C4-2B (cell line): ENCODE measurements around the gene PDLIM5.

Experiments used
- CTCF ChIP-seq: fragments of 450-650 bp; conservative IDR thresholded peaks from 2 replicates; pipeline ENCODE4 v1.5.1; 2017; ENCODE audit warnings: mild to moderate bottlenecking
- ZFX ChIP-seq: fragments of 450-650 bp; IDR thresholded peaks from 2 replicates; pipeline ENCODE4 v1.6.1; 2017

- TF ChIP-seq CTCF (no peak), ZFX (no peak)
These were observed 114.7 kb downstream of the PDLIM5 start for GRCh38 chr4:94566420-94566819.
